GM23338 (cell line): ENCODE results near the gene RBM19. TPM values are rescaled to one million over a fixed set of nuclear protein-coding genes. Genes with fewer than 3 reads are reported as not detected.

ENCODE experiments used
- ATAC-seq: fragments of 200-7000 bp; cut with Tn5 transposase; 3 replicates; pipeline ENCODE4 v1.9.1; 2020
- DNase-seq: peaks from one replicate; pipeline ENCODE4 v3.0.0-alpha.2; 2015; ENCODE audit warnings: low spot score
- H2AFZ ChIP-seq: fragments of 200-600 bp; sonication (generic); 2 replicates; pipeline ENCODE4 v1.8.0; 2016; ENCODE audit warnings: antibody characterized with exemption, mild to moderate bottlenecking, moderate library complexity
- H3F3A ChIP-seq: fragments of 200-600 bp; sonication (generic); replicated peaks from 2 replicates; pipeline ENCODE4 v1.8.0; 2017; ENCODE audit warnings: antibody characterized with exemption, mixed run types, low read depth
- H3K27ac ChIP-seq: fragments of 200-600 bp; sonication (generic); 2 replicates; pipeline ENCODE4 v1.6.1; 2016; ENCODE audit warnings: low read depth
- H3K27me3 ChIP-seq: fragments of 200-600 bp; sonication (generic); 2 replicates; pipeline ENCODE4 v1.8.0; 2016; ENCODE audit warnings: mild to moderate bottlenecking, mixed run types, moderate library complexity; ENCODE audit not compliant: insufficient read depth
- H3K36me3 ChIP-seq: fragments of 200-600 bp; sonication (generic); 2 replicates; pipeline ENCODE4 v1.8.0; 2016; ENCODE audit warnings: mild to moderate bottlenecking; ENCODE audit not compliant: insufficient read depth
- H3K4me1 ChIP-seq: fragments of 200-600 bp; sonication (generic); 2 replicates; pipeline ENCODE4 v1.8.0; 2016; ENCODE audit warnings: mild to moderate bottlenecking, moderate library complexity; ENCODE audit not compliant: insufficient read depth
- H3K4me2 ChIP-seq: fragments of 200-600 bp; sonication (generic); 2 replicates; pipeline ENCODE4 v1.7.1; 2017; ENCODE audit warnings: mixed run types
- H3K4me3 ChIP-seq: fragments of 200-600 bp; sonication (generic); 2 replicates; pipeline ENCODE4 v1.6.1; 2016; ENCODE audit warnings: mixed run types
- H3K79me2 ChIP-seq: fragments of 200-600 bp; sonication (generic); replicated peaks from 2 replicates; pipeline ENCODE4 v1.8.0; 2017; ENCODE audit warnings: mild to moderate bottlenecking; ENCODE audit not compliant: insufficient read depth
- H3K9me2 ChIP-seq: fragments of 200-600 bp; sonication (generic); 2 replicates; pipeline ENCODE4 v1.8.0; 2017; ENCODE audit not compliant: insufficient read depth
- H4K20me1 ChIP-seq: fragments of 200-600 bp; sonication (generic); replicated peaks from 2 replicates; pipeline ENCODE4 v1.8.0; 2017; ENCODE audit warnings: mild to moderate bottlenecking; ENCODE audit not compliant: insufficient read depth
- H3K27ac Mint-ChIP-seq: 2 replicates; pipeline ENCODE4 v1.8.0; 2020; ENCODE audit warnings: inconsistent platforms, mild to moderate bottlenecking, moderate library complexity, mixed read lengths
- H3K27me3 Mint-ChIP-seq: 3 replicates; pipeline ENCODE4 v1.8.0; 2022; ENCODE audit warnings: low read depth, mild to moderate bottlenecking, moderate library complexity, mixed read lengths, inconsistent platforms; ENCODE audit not compliant: insufficient read depth, poor library complexity
- H3K36me3 Mint-ChIP-seq: 3 replicates; pipeline ENCODE4 v1.8.0; 2021; ENCODE audit warnings: low read depth, mild to moderate bottlenecking, inconsistent platforms, moderate library complexity, mixed read lengths
- H3K4me1 Mint-ChIP-seq: 3 replicates; pipeline ENCODE4 v1.8.0; 2020; ENCODE audit warnings: mild to moderate bottlenecking, inconsistent platforms, mixed read lengths
- H3K4me3 Mint-ChIP-seq: 3 replicates; pipeline ENCODE4 v1.8.0; 2021; ENCODE audit warnings: moderate library complexity, mild to moderate bottlenecking, inconsistent platforms, mixed read lengths
- H3K9me3 Mint-ChIP-seq: 3 replicates; pipeline ENCODE4 v1.8.0; 2020; ENCODE audit warnings: moderate library complexity, mild to moderate bottlenecking, inconsistent platforms, mixed read lengths
- CREB1 ChIP-seq: fragments of 250-450 bp; sonication (Bioruptor Pico); IDR thresholded peaks from 2 replicates; pipeline ENCODE4 v1.5.0; 2020; ENCODE audit warnings: low read depth, mild to moderate bottlenecking, moderate library complexity
- CTCF ChIP-seq, 2 experiments: fragments of 200-600 bp in 1 of 2; sonication (generic) in 1 of 2; conservative IDR thresholded peaks; 2 replicates each; pipeline versions ENCODE4 v1.5.1 to v1.6.1; 2016 to 2017; ENCODE audit warnings: antibody characterized with exemption in 2 of 2, low read depth in 2 of 2, mild to moderate bottlenecking in 2 of 2, moderate library complexity in 1 of 2
- ETS1 ChIP-seq: IDR thresholded peaks from 2 replicates; pipeline ENCODE4 v1.6.1; 2016; ENCODE audit warnings: antibody characterized with exemption
- EZH2phosphoT487 ChIP-seq: fragments of 200-600 bp; sonication (generic); IDR thresholded peaks from one replicate; pipeline ENCODE4 v1.8.1; 2018; ENCODE audit warnings: antibody characterized with exemption; ENCODE audit not compliant: unreplicated experiment
- JUNB ChIP-seq: IDR thresholded peaks from one replicate; pipeline ENCODE4 v1.6.1; 2016; ENCODE audit warnings: antibody characterized with exemption; ENCODE audit not compliant: unreplicated experiment
- NANOG ChIP-seq: IDR thresholded peaks from 2 replicates; pipeline ENCODE4 v1.6.1; 2016; ENCODE audit warnings: antibody characterized with exemption, borderline replicate concordance
- polyA plus RNA-seq: library from polyadenylated mRNA; unstranded; fragments of >200 nt; fragmentation: Nextera tagmentation; extraction: Ambion mirVana; gene quantifications from 2 replicates; pipeline ENCODE4 v1.2.1, GENCODE V29; 2016
- total RNA-seq: library from RNA; depleted of rRNA; stranded (reverse); fragments of >200 nt; shearing (Covaris generic); gene quantifications from 2 replicates; pipeline ENCODE4 v1.2.3, GENCODE V29; 2014

The RBM19 gene
- total and polyA plus RNA-seq, 2 experiments from 2014 or later: 43.4 to 56.7 TPM

DNA sequence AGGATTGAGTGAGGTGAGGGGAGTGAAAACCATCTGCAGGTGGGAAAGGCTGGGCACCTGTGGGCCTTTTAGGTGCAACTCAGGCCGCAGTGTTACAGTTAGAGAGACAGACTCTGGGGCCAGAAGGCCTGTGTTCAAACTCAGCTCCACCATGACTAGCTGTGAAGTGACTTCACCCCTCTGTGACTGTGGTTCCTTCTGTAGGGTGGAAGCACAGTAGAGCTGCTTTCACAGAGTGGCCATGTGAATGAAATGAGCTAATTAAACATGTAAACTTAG is 25.0 kb downstream of the RBM19 start:
- no peaks in the 10 kb centered on the region for H3K4me1 Mint-ChIP-seq
- ATAC-seq: no peak
- Histone ChIP-seq H3K4me3 (no peak overlapping the region), H2AFZ (no peak overlapping the region), H3K36me3 (peaks cover 25% of the 10 kb centered on the region), H3F3A (no peaks in the 10 kb centered on the region), H3K27me3 (no peaks in the 10 kb centered on the region), H3K4me1 (no peaks in the 10 kb centered on the region), H3K27ac (no peak overlapping the region), H3K79me2 (no peaks in the 10 kb centered on the region), H3K4me2 (no peak overlapping the region), H4K20me1 (no peaks in the 10 kb centered on the region; the same call in 1 of the 2 replicates), H3K9me2 (no peaks in the 10 kb centered on the region)
- no peak overlapping the region for H3K27ac Mint-ChIP-seq
- no peak for DNase-seq
- H3K27me3 Mint-ChIP-seq: peaks cover 1% of the 10 kb centered on the region
- no peaks in the 10 kb centered on the region for H3K9me3 Mint-ChIP-seq
- TF ChIP-seq JUNB: no peak
- no peak overlapping the region for H3K4me3 Mint-ChIP-seq
- peaks cover 72% of the 10 kb centered on the region for H3K36me3 Mint-ChIP-seq

DNA sequence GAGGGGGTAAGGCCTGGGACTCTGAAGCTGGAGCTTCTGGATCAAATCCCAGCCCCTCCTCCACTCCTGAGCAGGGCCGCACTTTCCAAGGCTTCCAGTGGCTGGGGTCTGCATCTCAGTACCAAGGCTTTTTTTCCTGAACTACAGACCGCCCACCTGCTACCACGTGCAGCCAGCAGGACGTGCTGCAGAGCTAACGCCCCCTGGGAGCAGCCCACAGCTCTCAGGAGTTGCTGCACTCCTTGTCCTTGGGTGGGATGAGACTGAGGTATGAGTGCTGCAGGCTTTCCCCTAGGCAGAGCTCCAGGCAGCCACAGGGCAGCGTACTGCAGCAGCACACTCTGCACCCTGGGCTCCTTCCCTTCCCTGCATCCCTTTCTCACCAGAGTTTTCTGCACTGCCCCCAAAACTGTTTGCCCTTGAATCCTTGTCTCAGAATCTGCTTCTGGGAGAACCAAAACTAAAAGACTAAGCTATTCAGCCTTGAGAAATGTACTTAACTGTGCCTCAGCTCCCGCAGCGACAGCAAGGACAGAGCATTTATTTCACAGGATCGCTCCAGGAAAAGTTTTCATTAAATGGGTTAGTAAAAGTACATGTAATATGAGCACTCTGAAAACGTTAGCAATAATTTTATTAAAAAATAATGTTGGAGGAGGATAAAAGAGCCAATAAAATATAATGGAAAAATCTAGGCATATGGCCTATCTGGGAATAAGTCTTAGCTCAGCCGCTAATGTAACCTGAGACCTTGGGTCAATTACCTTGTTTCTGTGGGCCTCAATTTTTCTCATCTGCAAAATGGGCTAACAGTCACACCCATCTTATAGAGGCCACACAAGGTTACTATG is 25.5 kb downstream of the RBM19 start:
- H3K27me3 ChIP-seq: no peaks in the 10 kb centered on the region
- no peaks in the 10 kb centered on the region for H3K4me1 ChIP-seq
- H3K27me3 Mint-ChIP-seq: peaks cover 1% of the 10 kb centered on the region
- peaks cover 69% of the 10 kb centered on the region for H3K36me3 Mint-ChIP-seq
- no peaks in the 10 kb centered on the region; the same call in 1 of the 2 replicates for H4K20me1 ChIP-seq
- no peaks in the 10 kb centered on the region for H3K9me2 ChIP-seq
- H3K27ac ChIP-seq: no peak overlapping the region
- peak; percentile 93 for ATAC-seq
- H3K36me3 ChIP-seq: peaks cover 25% of the 10 kb centered on the region
- H2AFZ ChIP-seq: no peak overlapping the region
- no peaks in the 10 kb centered on the region for H3K9me3 Mint-ChIP-seq
- H3K4me3 Mint-ChIP-seq: no peak overlapping the region
- H3K79me2 ChIP-seq: no peaks in the 10 kb centered on the region
- no peaks in the 10 kb centered on the region for H3F3A ChIP-seq
- H3K4me2 ChIP-seq: no peak overlapping the region
- H3K4me3 ChIP-seq: no peak overlapping the region
- H3K4me1 Mint-ChIP-seq: no peaks in the 10 kb centered on the region
- peak in 1 of 2 experiments; percentile 31; a peak in 2 of 4 replicates for TF ChIP-seq CTCF (conservative IDR thresholded peaks at IDR 0.05; ENCODE audit: low read depth in 2 of 2)
- TF ChIP-seq CREB1 (CRISPR knock-in tag): no peak
- H3K27ac Mint-ChIP-seq: no peak overlapping the region
- DNase-seq: peak; percentile 41

DNA sequence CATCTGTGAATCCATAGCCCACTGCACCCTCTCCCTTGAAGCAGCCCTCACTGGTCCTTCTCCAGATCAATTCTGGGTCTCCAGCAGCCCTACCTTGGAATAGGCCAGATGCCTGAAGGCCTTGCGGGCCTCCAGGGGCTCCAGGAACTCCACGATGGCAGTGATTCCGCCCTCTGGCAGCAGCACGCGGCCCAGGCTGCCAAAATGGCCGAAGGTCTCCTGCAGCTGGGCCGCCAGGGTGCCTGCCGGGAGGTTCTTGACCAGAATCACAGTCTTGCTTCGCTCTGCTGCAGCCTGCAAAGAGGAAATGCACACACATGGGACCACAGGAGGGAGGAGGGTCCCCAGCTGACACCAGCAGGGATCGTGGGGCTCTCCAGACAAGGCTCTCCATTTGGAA is 26.3 kb downstream of the RBM19 start:
- Mint-ChIP-seq H3K4me1 (no peaks in the 10 kb centered on the region), H3K36me3 (peaks cover 67% of the 10 kb centered on the region), H3K27ac (no peak overlapping the region), H3K9me3 (no peaks in the 10 kb centered on the region), H3K4me3 (no peak overlapping the region), H3K27me3 (peaks cover 1% of the 10 kb centered on the region)
- Histone ChIP-seq H4K20me1 (no peaks in the 10 kb centered on the region), H3K4me2 (no peak overlapping the region), H3K27me3 (no peaks in the 10 kb centered on the region), H3K9me2 (no peaks in the 10 kb centered on the region), H3K79me2 (no peaks in the 10 kb centered on the region), H3K4me1 (no peaks in the 10 kb centered on the region), H3F3A (no peaks in the 10 kb centered on the region), H3K27ac (no peak overlapping the region), H3K4me3 (no peak overlapping the region), H3K36me3 (peaks cover 26% of the 10 kb centered on the region), H2AFZ (no peak overlapping the region)
- DNase-seq: no peak
- ATAC-seq: no peak; the same call in 2 of the 3 replicates
- TF ChIP-seq ETS1: no peak
- no peak for TF ChIP-seq EZH2phosphoT487
- no peak for TF ChIP-seq CTCF (conservative IDR thresholded peaks at IDR 0.05; ENCODE audit: low read depth in 2 of 2)
- no peak for TF ChIP-seq JUNB
- no peak for TF ChIP-seq NANOG
